Endodermal cell (in vitro differentiated cells): ENCODE data around the gene TRPC4. TPM values are rescaled to one million over a fixed set of nuclear protein-coding genes. Genes with fewer than 3 reads are reported as not detected.

ENCODE experiments used
- DNase-seq: peaks from one replicate; pipeline ENCODE4 v3.0.0-alpha.2; 2017
- H3K27ac ChIP-seq: 2 replicates; pipeline ENCODE4 v1.5.1; 2013; ENCODE audit warnings: mild to moderate bottlenecking, low read depth, low read length, moderate library complexity
- H3K27me3 ChIP-seq: 2 replicates; pipeline ENCODE4 v1.6.1; 2013; ENCODE audit warnings: mild to moderate bottlenecking, low read length, moderate library complexity; ENCODE audit not compliant: insufficient read depth, control insufficient read depth, poor library complexity, severe bottlenecking
- H3K36me3 ChIP-seq: 2 replicates; pipeline ENCODE4 v1.7.0; 2013; ENCODE audit warnings: mild to moderate bottlenecking, low read length, moderate library complexity; ENCODE audit not compliant: control insufficient read depth, insufficient read depth
- H3K4me1 ChIP-seq: one replicate; pipeline ENCODE4 v1.7.0; 2013; ENCODE audit warnings: low read length; ENCODE audit not compliant: control insufficient read depth, insufficient read depth
- H3K4me3 ChIP-seq: 2 replicates; pipeline ENCODE4 v1.5.1; 2013; ENCODE audit warnings: mild to moderate bottlenecking, low read length, moderate library complexity
- H3K9ac ChIP-seq: 2 replicates; pipeline ENCODE4 v1.6.1; 2013; ENCODE audit warnings: mild to moderate bottlenecking, low read length, moderate library complexity; ENCODE audit not compliant: poor library complexity, severe bottlenecking; ENCODE audit errors: extremely low read depth
- H3K9me3 ChIP-seq: 2 replicates; pipeline ENCODE4 v1.6.1; 2013; ENCODE audit warnings: mild to moderate bottlenecking, low read length, moderate library complexity; ENCODE audit not compliant: control insufficient read depth
- H3K27ac Mint-ChIP-seq: 2 replicates; pipeline ENCODE4 v1.8.0; 2020; ENCODE audit warnings: mixed read lengths
- H3K27me3 Mint-ChIP-seq: 2 replicates; pipeline ENCODE4 v1.8.0; 2021; ENCODE audit warnings: mild to moderate bottlenecking, mixed read lengths; ENCODE audit not compliant: insufficient read depth
- H3K36me3 Mint-ChIP-seq: 2 replicates; pipeline ENCODE4 v1.8.0; 2020; ENCODE audit warnings: low read depth, mixed read lengths
- H3K4me1 Mint-ChIP-seq: 2 replicates; pipeline ENCODE4 v1.8.0; 2020; ENCODE audit warnings: mixed read lengths
- H3K4me3 Mint-ChIP-seq: 2 replicates; pipeline ENCODE4 v1.8.0; 2020; ENCODE audit warnings: mild to moderate bottlenecking, moderate library complexity, mixed read lengths
- H3K9me3 Mint-ChIP-seq: 2 replicates; pipeline ENCODE4 v1.8.0; 2020; ENCODE audit warnings: mild to moderate bottlenecking, mixed read lengths
- WGBS, 2 experiments: methylation state at CpG; one replicate each; pipeline versions ENCODE4 v1.1.5 to v1.1.7; 2013; ENCODE audit warnings: missing lambda C conversion rate in 2 of 2, mixed read lengths in 1 of 2; ENCODE audit not compliant: insufficient coverage in 1 of 2, insufficient read length in 1 of 2; 5-methylcytosine and 5-hydroxymethylcytosine counted together
- total RNA-seq, 2 donors: library from RNA; stranded (reverse); fragmentation: NEBNext Ultra II Directional in 1 of 2; extraction: Animal tissue kit (Norgen Biotek cat#: 25700) in 1 of 2; gene quantifications; 2 replicates in 1 of 2; 3 replicates in 1 of 2; pipeline ENCODE4 v1.2.1, GENCODE V29; 2021
- TF ChIP-seq, protein P1 (sequence below): fragments of 200-600 bp; sonication (generic); conservative IDR thresholded peaks from 2 replicates; pipeline ENCODE4 v1.5.0; 2021; ENCODE audit warnings: antibody characterized with exemption, mild to moderate bottlenecking

Gene TRPC4
- total RNA-seq, 2 donors from 2014 or later: 22.5 to 28.5 TPM

DNA sequence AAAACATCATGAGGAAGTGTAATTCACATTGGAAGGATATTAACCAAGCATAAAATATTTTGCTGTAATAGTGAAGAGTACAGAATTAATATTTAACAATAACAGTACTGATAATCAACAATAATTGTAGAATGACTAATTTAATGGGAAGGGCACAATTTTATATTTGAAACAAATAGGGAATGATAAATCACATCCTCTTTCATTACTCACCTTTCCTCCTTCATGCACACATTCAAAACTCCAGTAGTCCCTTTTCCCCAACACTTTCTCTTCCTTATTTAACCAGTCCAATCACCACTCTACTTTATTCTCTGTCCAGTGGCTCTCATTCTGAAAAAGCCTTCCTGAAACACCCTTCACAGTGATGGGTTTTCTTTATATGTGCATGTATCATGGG lies 160.3 kb downstream of the TRPC4 start:
- TF ChIP-seq, protein P1, sequence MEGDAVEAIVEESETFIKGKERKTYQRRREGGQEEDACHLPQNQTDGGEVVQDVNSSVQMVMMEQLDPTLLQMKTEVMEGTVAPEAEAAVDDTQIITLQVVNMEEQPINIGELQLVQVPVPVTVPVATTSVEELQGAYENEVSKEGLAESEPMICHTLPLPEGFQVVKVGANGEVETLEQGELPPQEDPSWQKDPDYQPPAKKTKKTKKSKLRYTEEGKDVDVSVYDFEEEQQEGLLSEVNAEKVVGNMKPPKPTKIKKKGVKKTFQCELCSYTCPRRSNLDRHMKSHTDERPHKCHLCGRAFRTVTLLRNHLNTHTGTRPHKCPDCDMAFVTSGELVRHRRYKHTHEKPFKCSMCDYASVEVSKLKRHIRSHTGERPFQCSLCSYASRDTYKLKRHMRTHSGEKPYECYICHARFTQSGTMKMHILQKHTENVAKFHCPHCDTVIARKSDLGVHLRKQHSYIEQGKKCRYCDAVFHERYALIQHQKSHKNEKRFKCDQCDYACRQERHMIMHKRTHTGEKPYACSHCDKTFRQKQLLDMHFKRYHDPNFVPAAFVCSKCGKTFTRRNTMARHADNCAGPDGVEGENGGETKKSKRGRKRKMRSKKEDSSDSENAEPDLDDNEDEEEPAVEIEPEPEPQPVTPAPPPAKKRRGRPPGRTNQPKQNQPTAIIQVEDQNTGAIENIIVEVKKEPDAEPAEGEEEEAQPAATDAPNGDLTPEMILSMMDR: no peak

DNA sequence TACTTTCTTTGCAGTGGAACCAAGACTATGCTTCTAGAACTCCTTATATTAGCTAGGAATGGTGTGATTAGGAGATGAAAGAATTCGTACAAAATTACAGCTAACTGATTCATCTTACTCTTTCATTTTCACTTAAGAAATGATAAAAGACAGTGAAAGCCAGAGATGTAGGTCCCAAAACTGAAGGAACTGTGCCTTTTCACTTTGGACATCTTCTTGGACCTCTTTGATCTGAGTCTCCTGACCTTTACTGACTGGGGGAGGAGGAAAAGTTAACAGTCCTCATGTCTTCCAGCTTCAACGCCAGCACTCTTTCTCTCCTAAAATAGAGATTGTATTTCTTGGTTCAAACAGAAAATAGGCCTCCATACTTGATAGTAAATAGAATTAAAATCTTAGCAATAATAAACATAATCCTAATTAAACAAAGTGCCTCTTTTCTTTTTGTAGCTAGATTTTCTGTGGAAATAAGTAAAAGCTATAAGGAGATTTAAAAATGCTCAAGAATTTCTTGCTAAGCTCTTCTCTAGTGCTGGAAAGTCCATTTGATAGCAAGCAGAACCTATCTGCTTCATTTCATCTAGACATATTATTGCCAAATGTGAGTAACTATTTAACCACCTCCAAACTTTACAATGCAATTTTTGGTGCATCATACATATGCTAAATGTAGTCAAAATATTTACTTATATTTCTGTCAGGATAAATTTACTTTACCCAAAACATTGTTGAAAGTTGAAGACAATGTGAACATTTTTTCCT lies 161.7 kb downstream of the TRPC4 start:
- no peak overlapping the region for H3K4me3 ChIP-seq
- TF ChIP-seq, protein P1: no peak
- no peak for DNase-seq
- no peaks in the 10 kb centered on the region for H3K27me3 ChIP-seq
- no peak overlapping the region for H3K27ac Mint-ChIP-seq
- H3K36me3 Mint-ChIP-seq: peaks cover 2% of the 10 kb centered on the region
- no peaks in the 10 kb centered on the region for H3K9me3 ChIP-seq
- no peak overlapping the region for H3K9ac ChIP-seq
- H3K4me1 ChIP-seq: peaks cover 5% of the 10 kb centered on the region
- H3K27me3 Mint-ChIP-seq: no peaks in the 10 kb centered on the region
- H3K36me3 ChIP-seq: no peaks in the 10 kb centered on the region
- peaks cover 25% of the 10 kb centered on the region for H3K4me1 Mint-ChIP-seq
- H3K4me3 Mint-ChIP-seq: no peak overlapping the region
- H3K27ac ChIP-seq: no peak overlapping the region
- H3K9me3 Mint-ChIP-seq: no peaks in the 10 kb centered on the region
- WGBS, 2 experiments: 100% methylated on average over 1 of the region's 2 CpGs; no CpG with 5 or more reads in 1 of the 2 experiments

More for the DNA sequence above, 160.3 kb downstream of the TRPC4 start:
- no peaks in the 10 kb centered on the region for H3K9me3 Mint-ChIP-seq
- no peak overlapping the region for H3K4me3 Mint-ChIP-seq
- H3K4me1 Mint-ChIP-seq: peaks cover 31% of the 10 kb centered on the region
- H3K36me3 Mint-ChIP-seq: peaks cover 2% of the 10 kb centered on the region
- no peak overlapping the region for H3K27ac Mint-ChIP-seq
- Histone ChIP-seq H3K9me3 (no peaks in the 10 kb centered on the region), H3K27me3 (no peaks in the 10 kb centered on the region), H3K4me1 (peaks cover 9% of the 10 kb centered on the region), H3K4me3 (no peak overlapping the region), H3K36me3 (no peaks in the 10 kb centered on the region), H3K9ac (no peak overlapping the region), H3K27ac (no peak overlapping the region)
- no peak for DNase-seq
- no peaks in the 10 kb centered on the region for H3K27me3 Mint-ChIP-seq

DNA sequence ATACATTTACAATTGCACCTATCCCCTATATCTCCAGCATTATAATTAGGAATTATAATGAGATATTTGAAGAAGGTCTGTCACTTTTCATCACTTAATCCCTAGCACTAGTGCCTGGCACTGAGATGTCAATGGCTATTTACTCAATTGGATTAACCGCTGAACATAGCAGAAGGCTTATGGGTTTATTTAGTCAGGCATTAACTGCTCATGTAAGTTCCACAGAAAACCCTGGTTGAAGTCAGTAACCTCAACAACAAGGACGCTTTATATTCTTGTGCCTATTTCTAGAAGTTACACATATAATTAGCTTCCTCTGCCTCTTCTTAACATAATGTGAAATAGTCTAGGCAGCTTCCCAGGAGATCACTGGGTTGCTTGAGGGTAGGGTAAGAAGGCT lies 163.5 kb downstream of the TRPC4 start:
- H3K27me3 Mint-ChIP-seq: no peaks in the 10 kb centered on the region
- Histone ChIP-seq H3K27ac (no peak overlapping the region), H3K27me3 (no peaks in the 10 kb centered on the region), H3K9me3 (no peaks in the 10 kb centered on the region), H3K36me3 (no peaks in the 10 kb centered on the region), H3K4me1 (peaks cover 5% of the 10 kb centered on the region), H3K4me3 (no peak overlapping the region), H3K9ac (no peak overlapping the region)
- 92% methylated on average over 2 of the region's 2 CpGs for WGBS, 2 experiments
- peaks cover 2% of the 10 kb centered on the region for H3K36me3 Mint-ChIP-seq
- no peaks in the 10 kb centered on the region for H3K9me3 Mint-ChIP-seq
- H3K4me1 Mint-ChIP-seq: peaks cover 19% of the 10 kb centered on the region
- DNase-seq: no peak
- TF ChIP-seq, protein P1: no peak
- H3K4me3 Mint-ChIP-seq: no peak overlapping the region
- peak overlapping the region; percentile 23 for H3K27ac Mint-ChIP-seq
